GM12891 (cell line): Measurements from ENCODE around the gene FMC1.

Source experiments
- POLR2A ChIP-seq: IDR thresholded peaks from 2 replicates; pipeline ENCODE4 v1.6.1; 2011; ENCODE audit warnings: low read depth, low read length, control low read depth
- POLR2AphosphoS5 ChIP-seq: IDR thresholded peaks from 2 replicates; pipeline ENCODE4 v1.6.1; 2011; ENCODE audit warnings: low read depth, low read length, control low read depth
- SPI1 ChIP-seq: IDR thresholded peaks from 2 replicates; pipeline ENCODE4 v1.6.1; 2011; ENCODE audit warnings: low read depth, low read length, control low read depth
- TAF1 ChIP-seq: IDR thresholded peaks from 2 replicates; pipeline ENCODE4 v1.6.1; 2011; ENCODE audit warnings: low read depth, low read length, control low read depth

- TF ChIP-seq POLR2A (no peak), POLR2AphosphoS5 (no peak), TAF1 (no peak), SPI1 (no peak)
These were observed 19.9 kb upstream of the FMC1 start for GRCh38 chr7:139321071-139321745.
